H1 (cell line): ENCODE measurements around the gene MAP3K10. TPM values are rescaled to one million over a fixed set of nuclear protein-coding genes. Genes with fewer than 3 reads are reported as not detected.

ENCODE experiments used
- CTCF ChIA-PET: fragments of 300-600 bp; sonication (Branson Sonifier 250); formaldehyde crosslinking; loops from one replicate; lab custom pipeline; 2021; ENCODE audit not compliant: partially characterized antibody; lab: Charles Lee
- POLR2A ChIA-PET: fragments of 300-600 bp; sonication (Branson Sonifier 250); formaldehyde crosslinking; loops from one replicate; lab custom pipeline; 2021; ENCODE audit warnings: inconsistent platforms; ENCODE audit not compliant: partially characterized antibody; lab: Charles Lee
- DNase-seq, 2 experiments: peaks; one replicate each; pipeline versions ENCODE4 v3.0.0 to v3.0.0-alpha.2; 2010 to 2022; ENCODE audit warnings: low spot score in 2 of 2, low read depth in 1 of 2, mixed read lengths in 1 of 2
- FAIRE-seq: peaks from 2 replicates; lab custom pipeline; 2011; peaks lifted over from hg19 to GRCh38; lab: Jason Lieb, UNC
- H2AFZ ChIP-seq: 2 replicates; pipeline ENCODE4 v1.8.1; 2012; ENCODE audit warnings: low read length, inconsistent platforms
- H2AK5ac ChIP-seq: 2 replicates; pipeline ENCODE4 v1.6.1; 2013; ENCODE audit warnings: low read depth, low read length
- H2BK120ac ChIP-seq: replicated peaks from 2 replicates; pipeline ENCODE3; 2013; ENCODE audit warnings: low read depth, low read length, inconsistent platforms
- H2BK12ac ChIP-seq: 2 replicates; pipeline ENCODE4 v1.6.1; 2013; ENCODE audit warnings: low read depth, low read length
- H2BK15ac ChIP-seq: 2 replicates; pipeline ENCODE4 v1.6.1; 2013; ENCODE audit warnings: low read length
- H2BK20ac ChIP-seq: 2 replicates; pipeline ENCODE4 v1.6.1; 2013; ENCODE audit warnings: low read length
- H2BK5ac ChIP-seq: 2 replicates; pipeline ENCODE4 v1.6.1; 2013; ENCODE audit warnings: low read depth, low read length
- H3K14ac ChIP-seq: 2 replicates; pipeline ENCODE4 v1.6.1; 2013; ENCODE audit warnings: inconsistent platforms; ENCODE audit not compliant: insufficient read length
- H3K18ac ChIP-seq: 2 replicates; pipeline ENCODE4 v1.6.1; 2013; ENCODE audit warnings: low read length; ENCODE audit errors: extremely low read depth
- H3K23ac ChIP-seq: 2 replicates; pipeline ENCODE4 v1.6.1; 2013; ENCODE audit warnings: inconsistent platforms; ENCODE audit not compliant: insufficient read length
- H3K23me2 ChIP-seq: 2 replicates; pipeline ENCODE4 v1.6.1; 2013; ENCODE audit warnings: low read depth, low read length
- H3K27ac ChIP-seq: 2 replicates; pipeline ENCODE4 v1.6.1; 2011; ENCODE audit warnings: low read depth, low read length, inconsistent platforms
- H3K27me3 ChIP-seq, 4 experiments: replicated peaks in 1 of 4; 1 replicate in 1 of 4; 2 replicates in 3 of 4; pipeline versions ENCODE4 v1.6.1 to v1.8.1; 2011 to 2013; ENCODE audit warnings: low read length in 3 of 4, mild to moderate bottlenecking in 3 of 4, inconsistent platforms in 2 of 4, mixed read lengths in 2 of 4, moderate library complexity in 1 of 4; ENCODE audit not compliant: control insufficient read depth in 3 of 4, insufficient read depth in 3 of 4; ENCODE audit errors: extremely low read depth in 1 of 4
- H3K36me3 ChIP-seq, 4 experiments: 2 replicates each; pipeline versions ENCODE4 v1.6.1 to v1.8.1; 2011 to 2013; ENCODE audit warnings: mild to moderate bottlenecking in 4 of 4, low read length in 3 of 4, moderate library complexity in 2 of 4, control low read depth in 1 of 4, inconsistent platforms in 1 of 4; ENCODE audit not compliant: insufficient read depth in 4 of 4, control insufficient read depth in 2 of 4
- H3K4ac ChIP-seq: replicated peaks from 2 replicates; pipeline ENCODE3; 2013; ENCODE audit warnings: low read length, low read depth, mixed read lengths, inconsistent platforms; ENCODE audit not compliant: insufficient read length
- H3K4me1 ChIP-seq, 4 experiments: replicated peaks in 1 of 4; 1 replicate in 1 of 4; 2 replicates in 3 of 4; pipeline versions ENCODE4 v1.6.1 to v1.8.1; 2011 to 2013; ENCODE audit warnings: low read length in 3 of 4, inconsistent platforms in 2 of 4, mixed read lengths in 1 of 4; ENCODE audit not compliant: insufficient read depth in 4 of 4, control insufficient read depth in 3 of 4
- H3K4me2 ChIP-seq, 2 experiments: 2 replicates each; pipeline versions ENCODE4 v1.6.1 to v1.8.1; 2011 to 2013; ENCODE audit warnings: low read depth in 2 of 2, low read length in 2 of 2, control low read depth in 1 of 2, inconsistent platforms in 1 of 2, mild to moderate bottlenecking in 1 of 2; ENCODE audit not compliant: insufficient read depth in 1 of 2
- H3K4me3 ChIP-seq, 4 experiments: fragments of 200-600, 300-600 bp in 1 of 4; sonication (generic), shearing (Covaris generic), sonication (Bioruptor Twin) in 1 of 4; 2 replicates each; pipeline versions ENCODE4 v1.5.1 to v1.8.1; 2011 to 2016; ENCODE audit warnings: low read length in 4 of 4, low read depth in 3 of 4, control low read depth in 2 of 4, inconsistent platforms in 2 of 4, mild to moderate bottlenecking in 2 of 4, mixed read lengths in 1 of 4, moderate library complexity in 1 of 4; ENCODE audit not compliant: insufficient read depth in 2 of 4; ENCODE audit errors: extremely low read depth in 1 of 4
- H3K56ac ChIP-seq: replicated peaks from 2 replicates; pipeline ENCODE3; 2013; ENCODE audit warnings: low read depth, mild to moderate bottlenecking, mixed read lengths, low read length, inconsistent platforms; ENCODE audit not compliant: insufficient read length
- H3K79me1 ChIP-seq: 2 replicates; pipeline ENCODE4 v1.6.1; 2013; ENCODE audit warnings: low read depth, low read length, control low read depth
- H3K79me2 ChIP-seq, 2 experiments: 2 replicates each; pipeline versions ENCODE4 v1.6.1 to v1.8.1; 2012 to 2013; ENCODE audit warnings: low read length in 2 of 2, mild to moderate bottlenecking in 2 of 2, inconsistent platforms in 1 of 2; ENCODE audit not compliant: insufficient read depth in 2 of 2, control insufficient read depth in 1 of 2
- H3K9ac ChIP-seq, 4 experiments: replicated peaks in 1 of 4; 1 replicate in 1 of 4; 2 replicates in 3 of 4; pipeline versions ENCODE4 v1.6.1 to v1.8.1; 2011 to 2013; ENCODE audit warnings: low read depth in 3 of 4, low read length in 3 of 4, control low read depth in 2 of 4, mild to moderate bottlenecking in 2 of 4, moderate library complexity in 2 of 4, inconsistent platforms in 1 of 4; ENCODE audit errors: extremely low read depth in 1 of 4
- H3K9me3 ChIP-seq, 2 experiments: 2 replicates each; pipeline versions ENCODE4 v1.6.1 to v1.8.1; 2012 to 2013; ENCODE audit warnings: mild to moderate bottlenecking in 2 of 2, moderate library complexity in 2 of 2, control low read depth in 1 of 2, inconsistent platforms in 1 of 2, low read depth in 1 of 2, low read length in 1 of 2, mixed read lengths in 1 of 2; ENCODE audit not compliant: insufficient read depth in 2 of 2
- H4K20me1 ChIP-seq, 2 experiments: replicated peaks in 1 of 2; 2 replicates each; pipeline versions ENCODE3 to v1.8.1; 2011 to 2013; ENCODE audit warnings: inconsistent platforms in 2 of 2, low read length in 2 of 2, mild to moderate bottlenecking in 1 of 2; ENCODE audit not compliant: insufficient read depth in 2 of 2, control insufficient read depth in 1 of 2
- H4K5ac ChIP-seq: 2 replicates; pipeline ENCODE4 v1.6.1; 2013; ENCODE audit warnings: low read length, low read depth, mixed read lengths, inconsistent platforms; ENCODE audit not compliant: insufficient read length
- H4K8ac ChIP-seq: 2 replicates; pipeline ENCODE4 v1.8.0; 2013; ENCODE audit warnings: mild to moderate bottlenecking, moderate library complexity, low read length, inconsistent platforms; ENCODE audit not compliant: insufficient read depth; ENCODE audit errors: extremely low read depth
- H4K91ac ChIP-seq: replicated peaks from 2 replicates; pipeline ENCODE3; 2013; ENCODE audit warnings: low read length, mixed read lengths, inconsistent platforms; ENCODE audit not compliant: insufficient read length
- JUN ChIP-seq: IDR thresholded peaks from 2 replicates; pipeline ENCODE4 v1.6.1; 2011; ENCODE audit warnings: low read depth, mild to moderate bottlenecking, improper control_type of control experiment, low read length
- RAD21 ChIP-seq, 2 experiments: IDR thresholded peaks in 1 of 2; conservative IDR thresholded peaks in 1 of 2; 2 replicates each; pipeline ENCODE4 v1.6.1; 2011; ENCODE audit warnings: low read depth in 2 of 2, low read length in 2 of 2, improper control_type of control experiment in 1 of 2, inconsistent platforms in 1 of 2, mild to moderate bottlenecking in 1 of 2, moderate library complexity in 1 of 2
- TCF12 ChIP-seq: IDR thresholded peaks from 2 replicates; pipeline ENCODE4 v1.6.1; 2011; ENCODE audit warnings: low read depth, mild to moderate bottlenecking, low read length
- WGBS, 2 experiments: shearing (Covaris generic) in 1 of 2; methylation state at CpG; one replicate each; pipeline versions ENCODE4 v1.1.6 to v1.1.7; 2013 to 2015; ENCODE audit warnings: low lambda C conversion rate in 2 of 2, mixed read lengths in 2 of 2, inconsistent platforms in 1 of 2, low coverage in 1 of 2, missing lambda C conversion rate in 1 of 2; ENCODE audit not compliant: insufficient replicate concordance in 2 of 2, insufficient coverage in 1 of 2, insufficient read length in 1 of 2; ENCODE audit errors: extremely low coverage in 1 of 2, missing lambda C conversion rate in 1 of 2; 5-methylcytosine and 5-hydroxymethylcytosine counted together
- polyA plus RNA-seq, 7 experiments: library from polyadenylated mRNA; depleted of rRNA in 3 of 7; stranded (reverse) in 5 of 7; unstranded in 2 of 7; fragments of >200 nt in 5 of 7; fragments of 200-250 nt in 2 of 7; gene quantifications; 1 replicate in 5 of 7; 2 replicates in 1 of 7; 4 replicates in 1 of 7; pipeline versions ENCODE4 v1.2.1 to v1.2.3, GENCODE V29; 2011 to 2013; ENCODE audit warnings: missing spikeins in 2 of 7, mixed read lengths in 2 of 7
- total RNA-seq: library from RNA; stranded (reverse); fragmentation: NEBNext Ultra II Directional; extraction: Animal tissue kit (Norgen Biotek cat#: 25700); gene quantifications from 2 replicates; pipeline ENCODE4 v1.2.1, GENCODE V29; 2021
- TF ChIP-seq, protein P1 (sequence below), 3 experiments: IDR thresholded peaks; 1 replicate in 2 of 3; 2 replicates in 1 of 3; pipeline versions ENCODE4 v1.5.1 to v1.6.1; 2011; ENCODE audit warnings: low read length in 3 of 3, mild to moderate bottlenecking in 3 of 3, inconsistent platforms in 2 of 3, low read depth in 1 of 3, moderate library complexity in 1 of 3; ENCODE audit not compliant: insufficient read depth in 1 of 3; ENCODE audit errors: control extremely low read depth in 1 of 3

The MAP3K10 gene
- total and polyA plus RNA-seq, 2 of the 8 experiments (the other 6 are each of a cell fraction or from before 2014, with no cell fraction given), result 4.9 to 15.9 TPM

DNA sequence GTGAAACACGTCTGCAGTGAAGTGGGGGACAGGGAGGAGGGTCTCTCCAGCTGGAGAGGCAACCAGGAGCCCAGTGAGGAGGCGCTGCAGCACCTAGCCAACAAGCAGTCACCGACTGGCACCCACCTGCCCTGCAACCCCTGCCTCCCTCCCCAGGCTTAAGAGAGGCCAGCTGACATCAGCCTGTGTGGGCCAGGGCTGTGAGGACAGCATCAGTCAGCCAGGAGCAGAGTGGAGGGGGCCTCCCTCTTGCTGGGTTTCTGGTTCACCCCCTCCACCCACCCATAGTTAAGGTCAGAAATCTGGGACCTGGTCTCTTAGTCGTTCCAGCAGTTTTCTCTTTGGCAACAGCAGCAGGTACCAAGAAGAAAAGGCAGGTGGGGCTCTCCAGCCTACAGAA, 60.8 kb downstream of the MAP3K10 start:
- peak; percentile 32 for FAIRE-seq
- H3K27ac ChIP-seq, result peak overlapping the region; percentile 6; the same call in 1 of the 2 replicates
- H2BK12ac ChIP-seq, result peak overlapping the region; percentile 56; the same call in 1 of the 2 replicates
- H2AK5ac ChIP-seq, result no peak overlapping the region
- no peak overlapping the region for H4K8ac ChIP-seq
- no peaks in the 10 kb centered on the region; the same call in 1 of the 2 replicates for H3K79me1 ChIP-seq
- no peak overlapping the region for H3K4ac ChIP-seq
- TF ChIP-seq JUN, result no peak
- peak in 1 of 2 experiments; percentile 9; a peak in 1 of 4 replicates for TF ChIP-seq RAD21 (IDR thresholded peaks at IDR 0.05 in 1 of 2, conservative IDR thresholded peaks at IDR 0.05 in 1 of 2; ENCODE audit: low read depth in 2 of 2, low read length in 2 of 2)
- TF ChIP-seq TCF12, result no peak
- TF ChIP-seq, protein P1, sequence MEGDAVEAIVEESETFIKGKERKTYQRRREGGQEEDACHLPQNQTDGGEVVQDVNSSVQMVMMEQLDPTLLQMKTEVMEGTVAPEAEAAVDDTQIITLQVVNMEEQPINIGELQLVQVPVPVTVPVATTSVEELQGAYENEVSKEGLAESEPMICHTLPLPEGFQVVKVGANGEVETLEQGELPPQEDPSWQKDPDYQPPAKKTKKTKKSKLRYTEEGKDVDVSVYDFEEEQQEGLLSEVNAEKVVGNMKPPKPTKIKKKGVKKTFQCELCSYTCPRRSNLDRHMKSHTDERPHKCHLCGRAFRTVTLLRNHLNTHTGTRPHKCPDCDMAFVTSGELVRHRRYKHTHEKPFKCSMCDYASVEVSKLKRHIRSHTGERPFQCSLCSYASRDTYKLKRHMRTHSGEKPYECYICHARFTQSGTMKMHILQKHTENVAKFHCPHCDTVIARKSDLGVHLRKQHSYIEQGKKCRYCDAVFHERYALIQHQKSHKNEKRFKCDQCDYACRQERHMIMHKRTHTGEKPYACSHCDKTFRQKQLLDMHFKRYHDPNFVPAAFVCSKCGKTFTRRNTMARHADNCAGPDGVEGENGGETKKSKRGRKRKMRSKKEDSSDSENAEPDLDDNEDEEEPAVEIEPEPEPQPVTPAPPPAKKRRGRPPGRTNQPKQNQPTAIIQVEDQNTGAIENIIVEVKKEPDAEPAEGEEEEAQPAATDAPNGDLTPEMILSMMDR (IDR thresholded peaks at IDR 0.05; ENCODE audit: control extremely low read depth in 1 of 3, insufficient read depth in 1 of 3, low read depth in 1 of 3, low read length in 3 of 3), result peak in 1 of 3 experiments; percentile 15; a peak in 1 of 4 replicates
- H3K9me3 ChIP-seq, result no peaks in the 10 kb centered on the region
- H3K4me3 ChIP-seq, result 0 out of 8 replicates have a peak overlapping the region, but pooled peaks of 1 of the 4 experiments have one; percentile 27
- H3K14ac ChIP-seq, result no peak overlapping the region
- DNase-seq, result no peak
- ChIA-PET POLR2A (interaction anchor here (1.1 to 1.8 kb wide), 4 partner anchors 16 to 31 kb away, joined by 3 to 8 read pairs (median 5); no protein-coding TSS in a partner anchor), CTCF (interaction anchor here (0.9 to 2.1 kb wide), 7 partner anchors 9 to 86 kb away, joined by 3 to 6 read pairs (median 5); partner anchors contain the start of gene TTC9B)
- no peaks in the 10 kb centered on the region for H3K23me2 ChIP-seq
- H2BK5ac ChIP-seq, result 0 out of 2 replicates have a peak overlapping the region, but pooled peaks have one; percentile 13
- H2BK120ac ChIP-seq, result no peak overlapping the region
- no peak overlapping the region for H4K91ac ChIP-seq
- H3K18ac ChIP-seq, result 0 out of 2 replicates have a peak overlapping the region, but pooled peaks have one; percentile 10
- no peak overlapping the region; a peak in 1 of 4 replicates for H3K4me2 ChIP-seq
- peaks cover 7 to 27% (median 11%) of the 10 kb centered on the region in 4 experiments; a peak in 5 of 8 replicates for H3K36me3 ChIP-seq
- peaks cover 0 to 6% of the 10 kb centered on the region in 2 experiments; a peak in 1 of 4 replicates for H3K79me2 ChIP-seq
- 76% methylated on average over 4 of the region's 4 CpGs; no CpG with 5 or more reads in 1 of the 2 experiments for WGBS, 2 experiments
- no peak overlapping the region for H2AFZ ChIP-seq
- no peak overlapping the region for H3K56ac ChIP-seq
- no peaks in the 10 kb centered on the region for H3K27me3 ChIP-seq
- H4K5ac ChIP-seq, result no peak overlapping the region
- H3K23ac ChIP-seq, result no peak overlapping the region
- no peak overlapping the region; a peak in 3 of 7 replicates for H3K9ac ChIP-seq
- H3K4me1 ChIP-seq, result peaks cover 0 to 6% (median 4%) of the 10 kb centered on the region in 4 experiments; a peak in 6 of 7 replicates
- H2BK20ac ChIP-seq, result no peak overlapping the region
- no peak overlapping the region for H2BK15ac ChIP-seq
- peaks cover 0 to 8% of the 10 kb centered on the region in 2 experiments for H4K20me1 ChIP-seq
